IMR-90 (cell line): Measurements from ENCODE around the gene GPR173.

Experiments
- CTCF ChIP-seq: conservative IDR thresholded peaks from 2 replicates; pipeline ENCODE4 v1.5.1; 2012; ENCODE audit warnings: mild to moderate bottlenecking, low read depth, low read length, improper control_type of control experiment
- MXI1 ChIP-seq: IDR thresholded peaks from 2 replicates; pipeline ENCODE4 v1.6.1; 2012; ENCODE audit warnings: low read depth, mild to moderate bottlenecking, low read length, moderate library complexity, borderline replicate concordance
- POLR2A ChIP-seq: IDR thresholded peaks from 2 replicates; pipeline ENCODE4 v1.6.1; 2012; ENCODE audit warnings: mild to moderate bottlenecking, low read depth, low read length

- TF ChIP-seq CTCF: no peak
- TF ChIP-seq POLR2A: no peak
- no peak for TF ChIP-seq MXI1
Observed at GRCh38 chrX:53073115-53073586, 24.6 kb downstream of the GPR173 start.
